NCI-H69 (cell line): ENCODE results near the gene CAVIN4.

Experiments
- DNase-seq: peaks from one replicate; lab custom pipeline; 2025; lab: John Stamatoyannopoulos, UW

The CAVIN4 gene

GRCh38 chr9:100590481-100590880 is 12.6 kb downstream of the CAVIN4 start:
- DNase-seq = no peak

GRCh38 chr9:100591139-100591538 is 13.3 kb downstream of the CAVIN4 start:
- DNase-seq = no peak

DNA sequence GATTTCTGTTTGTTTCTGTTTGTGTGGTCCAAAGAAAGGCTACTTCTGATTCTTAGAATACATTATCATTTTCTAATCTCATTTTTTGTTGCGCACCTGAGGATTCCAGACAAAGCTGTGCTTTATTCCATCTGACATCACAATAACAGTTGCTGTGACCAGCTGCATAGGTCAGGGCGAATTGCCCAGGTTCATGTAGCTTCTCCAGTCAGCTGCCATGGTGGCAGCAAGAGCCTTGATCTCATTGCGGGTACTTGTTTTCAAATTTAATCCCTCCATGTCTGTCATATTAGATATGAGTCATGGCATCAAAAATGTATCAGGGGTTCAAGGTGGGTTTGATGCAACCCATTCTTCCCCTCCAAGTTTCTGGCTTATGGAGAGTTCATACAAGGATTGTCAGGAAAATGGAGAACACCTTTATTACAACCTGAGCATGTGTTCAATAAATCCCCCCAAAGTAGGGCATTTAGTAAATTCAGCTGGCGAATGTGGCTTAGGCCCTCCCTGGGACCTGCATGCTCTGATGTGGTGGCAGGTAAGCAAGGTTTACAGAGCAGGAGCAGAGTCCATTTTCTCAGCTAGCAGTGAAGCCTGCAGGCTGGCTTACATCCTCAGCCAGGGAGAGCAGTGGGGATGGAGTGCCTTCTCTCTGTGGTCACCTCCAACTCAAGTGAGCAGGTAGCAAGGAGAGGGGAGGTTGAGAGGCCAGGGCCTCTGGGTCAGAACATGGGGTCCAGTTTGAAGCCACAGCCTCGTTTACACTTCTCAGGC is 13.9 kb downstream of the CAVIN4 start:
- DNase-seq = no peak

- peak; percentile 77 for DNase-seq
These were observed 17.7 kb downstream of the CAVIN4 start for GRCh38 chr9:100595391-100596199.

DNA sequence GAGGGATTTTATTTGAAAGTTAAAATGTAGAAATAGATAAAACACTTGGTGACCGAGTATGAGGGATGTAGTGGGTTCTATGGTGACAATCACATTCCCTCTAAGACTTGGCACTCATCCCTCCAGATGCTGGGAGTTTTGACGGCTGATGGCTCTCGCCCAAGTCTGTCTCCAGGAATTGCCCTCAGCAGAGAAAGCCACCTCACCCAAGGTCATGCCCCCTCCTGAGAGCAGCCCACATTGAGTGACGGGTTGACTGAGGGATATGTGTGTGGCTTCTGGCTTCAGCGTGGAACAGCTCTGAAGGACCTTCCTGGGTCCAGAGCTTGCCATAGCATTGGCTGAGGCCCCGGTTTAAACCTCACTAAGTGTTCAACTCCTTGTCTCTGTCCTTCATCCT is 19.4 kb downstream of the CAVIN4 start:
- DNase-seq = peak; percentile 49

DNA sequence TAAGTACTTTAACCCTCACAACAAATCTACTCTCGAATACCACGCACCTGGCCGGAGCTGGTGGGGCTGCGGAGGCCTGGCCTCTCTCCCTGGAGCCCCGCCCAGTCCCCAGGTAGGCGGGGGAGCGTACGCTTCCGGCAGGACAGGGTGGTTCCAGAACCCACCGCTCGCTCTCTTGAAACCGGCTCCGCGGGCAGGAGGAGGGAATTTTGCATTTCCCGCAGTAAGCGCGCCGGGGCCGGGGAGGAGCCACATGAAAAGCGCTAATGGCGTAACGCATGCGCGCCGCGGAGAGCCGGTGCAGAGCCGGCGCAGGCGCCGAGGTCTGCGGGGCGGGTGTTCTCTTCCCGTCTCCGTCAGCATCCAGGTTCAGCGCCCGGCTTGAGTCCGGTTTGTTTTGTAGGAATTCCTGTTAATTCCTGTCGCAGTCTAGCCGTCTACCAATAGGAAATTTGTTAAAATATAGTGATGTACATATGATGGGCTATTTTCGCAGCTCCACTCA is 20.8 kb downstream of the CAVIN4 start:
- DNase-seq = peak; percentile 98

DNA sequence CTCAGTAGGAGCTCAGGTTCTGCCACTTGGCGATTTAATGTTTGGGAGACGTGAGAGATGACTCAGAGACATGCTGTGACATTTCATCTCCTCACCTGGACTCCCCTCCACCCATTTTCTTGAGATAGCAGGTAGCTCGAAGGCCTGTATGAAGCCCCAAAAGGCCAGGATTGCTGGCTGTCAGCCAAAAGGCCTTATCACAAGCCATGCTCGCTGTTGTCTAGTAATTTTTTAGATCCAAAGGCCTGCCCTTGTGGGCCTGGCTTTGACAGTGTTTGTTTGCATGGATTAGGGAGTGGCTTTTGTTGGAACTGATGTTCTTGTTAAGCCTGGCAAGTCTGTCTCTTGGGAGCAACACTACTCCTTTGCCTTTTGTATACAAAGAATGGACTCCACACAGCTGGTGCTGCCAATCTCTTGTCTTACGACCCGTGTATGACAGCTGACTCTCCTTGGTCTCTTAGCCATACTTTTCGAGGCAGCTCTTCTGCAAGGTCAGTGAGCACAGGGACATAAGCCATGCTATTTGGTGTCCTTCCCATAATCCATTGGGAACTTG is 22.7 kb downstream of the CAVIN4 start:
- DNase-seq = peak; percentile 61

DNA sequence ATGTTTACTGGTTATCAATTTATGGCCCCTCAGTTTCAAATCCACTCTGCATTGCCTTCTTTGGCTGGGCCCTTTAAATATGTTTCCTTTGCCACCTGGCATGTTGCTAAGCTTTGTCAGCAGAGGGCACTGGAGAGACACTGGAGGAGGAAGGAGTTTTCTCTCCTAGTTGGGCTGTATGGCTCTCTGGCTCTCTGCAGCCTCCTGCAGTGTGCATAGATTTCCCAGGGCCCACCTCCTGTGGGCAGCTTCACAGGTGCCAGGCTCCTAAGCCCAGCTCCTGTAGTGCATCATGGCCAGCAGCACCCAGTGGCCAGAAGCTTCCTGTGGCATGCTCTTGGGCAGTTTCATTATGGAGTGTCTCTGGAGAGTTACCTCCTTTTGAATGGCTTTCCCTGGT is 23.3 kb downstream of the CAVIN4 start:
- DNase-seq = peak; percentile 90

DNA sequence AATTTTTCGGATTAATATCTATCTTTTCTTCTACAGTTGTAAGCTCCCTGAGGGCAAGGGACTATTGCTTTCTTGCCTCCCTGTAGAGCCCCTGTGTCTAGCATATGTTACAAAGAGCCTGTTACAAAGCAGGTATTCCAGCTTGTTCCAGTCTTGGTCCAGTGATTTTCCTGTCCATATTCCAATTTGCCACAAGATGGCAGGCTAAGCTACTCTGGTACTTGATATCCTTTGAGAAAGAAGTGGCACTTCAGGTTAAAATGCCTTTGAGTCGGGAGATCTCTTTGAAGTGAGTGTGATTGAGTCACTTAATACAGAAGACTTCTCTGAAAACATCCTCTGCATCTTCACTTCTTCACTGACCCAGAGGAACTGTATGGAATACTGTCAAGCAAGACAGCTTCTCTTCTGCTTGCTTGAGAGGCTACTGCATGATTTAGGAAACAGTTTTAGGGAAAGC is 24.5 kb downstream of the CAVIN4 start:
- peak; percentile 82 for DNase-seq

- DNase-seq = no peak
These were observed 27.5 kb downstream of the CAVIN4 start for GRCh38 chr9:100605405-100605804.

- DNase-seq = no peak
These were observed 41.3 kb downstream of the CAVIN4 start for GRCh38 chr9:100619194-100619593.

GRCh38 chr9:100619665-100620064 is 41.8 kb downstream of the CAVIN4 start:
- no peak for DNase-seq

- no peak for DNase-seq
These were observed 46.1 kb downstream of the CAVIN4 start for GRCh38 chr9:100623969-100624368.

DNA sequence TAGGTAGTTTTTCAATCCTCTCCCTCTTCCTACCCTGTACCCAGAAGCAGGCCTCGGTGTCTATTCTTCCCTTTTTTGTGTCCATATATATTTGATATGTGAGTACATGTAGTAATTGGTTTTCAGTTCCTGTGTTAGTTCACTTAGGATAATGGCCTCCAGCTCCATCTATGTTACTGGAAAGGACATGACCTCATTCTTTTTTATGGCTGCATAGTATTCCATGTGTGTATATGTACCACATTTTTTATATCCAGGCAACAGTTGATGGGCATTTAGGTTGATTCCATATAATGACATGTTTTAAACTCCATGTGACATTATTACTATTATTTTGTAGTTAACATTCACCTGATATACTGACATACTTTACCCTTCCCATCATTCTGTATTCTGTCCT is 49.1 kb downstream of the CAVIN4 start:
- no peak for DNase-seq

GRCh38 chr9:100637787-100638186 is 59.9 kb downstream of the CAVIN4 start:
- DNase-seq = peak; percentile 87
